SK-N-SH treated with all-trans-retinoic acid at 6 μM for 48 hours (cell line): Measurements from ENCODE around the gene CHST13.

Experiments used
- ATAC-seq: fragments of 200-7000 bp; cut with Tn5 transposase; 3 replicates; pipeline ENCODE4 v1.9.1; 2020; ENCODE audit warnings: mild to moderate bottlenecking, moderate library complexity
- ARNTL ChIP-seq: fragments of 450-650 bp; formaldehyde crosslinking; IDR thresholded peaks from 2 replicates; pipeline ENCODE4 v1.5.0; 2020; ENCODE audit warnings: low read depth, mild to moderate bottlenecking, moderate library complexity, borderline replicate concordance
- BACH2 ChIP-seq: fragments of 250-450 bp; sonication (Bioruptor Pico); IDR thresholded peaks from 2 replicates; pipeline ENCODE4 v1.9.0; 2021; ENCODE audit warnings: mild to moderate bottlenecking, borderline replicate concordance
- CREB5 ChIP-seq: fragments of 250-450 bp; sonication (Bioruptor Pico); IDR thresholded peaks from 2 replicates; pipeline ENCODE4 v1.5.1; 2020; ENCODE audit warnings: low read depth, mild to moderate bottlenecking, moderate library complexity
- CSDC2 ChIP-seq: fragments of 250-450 bp; sonication (Bioruptor Pico); IDR thresholded peaks from 2 replicates; pipeline ENCODE4 v1.5.0; 2020; ENCODE audit warnings: mild to moderate bottlenecking, moderate library complexity
- GLIS3 ChIP-seq: fragments of 250-450 bp; sonication (Bioruptor Pico); IDR thresholded peaks from 2 replicates; pipeline ENCODE4 v1.5.0; 2020; ENCODE audit warnings: mild to moderate bottlenecking, moderate library complexity
- ISL1 ChIP-seq: fragments of 250-450 bp; sonication (Bioruptor Pico); IDR thresholded peaks from 2 replicates; pipeline ENCODE4 v2.1.2; 2022; ENCODE audit warnings: mild to moderate bottlenecking, moderate library complexity
- OSR1 ChIP-seq: fragments of 250-450 bp; sonication (Bioruptor Pico); IDR thresholded peaks from 2 replicates; pipeline ENCODE4 v1.8.0; 2022; ENCODE audit warnings: moderate library complexity, mild to moderate bottlenecking, inconsistent platforms
- PATZ1 ChIP-seq: fragments of 250-450 bp; sonication (Bioruptor Pico); IDR thresholded peaks from 2 replicates; pipeline ENCODE4 v1.8.0; 2020; ENCODE audit warnings: mild to moderate bottlenecking, moderate library complexity, borderline replicate concordance
- POU6F1 ChIP-seq: fragments of 250-450 bp; sonication (Bioruptor Pico); IDR thresholded peaks from 2 replicates; pipeline ENCODE4 v1.8.0; 2021; ENCODE audit warnings: low read depth, mild to moderate bottlenecking, moderate library complexity, borderline replicate concordance
- RARB ChIP-seq: fragments of 250-450 bp; sonication (Bioruptor Pico); IDR thresholded peaks from 2 replicates; pipeline ENCODE4 v1.8.0; 2021; ENCODE audit warnings: mild to moderate bottlenecking, moderate library complexity
- SNAI2 ChIP-seq: fragments of 250-450 bp; sonication (Bioruptor Pico); IDR thresholded peaks from 2 replicates; pipeline ENCODE4 v1.5.0; 2020; ENCODE audit warnings: mild to moderate bottlenecking, moderate library complexity
- TCF4 ChIP-seq: fragments of 250-450 bp; sonication (Bioruptor Pico); IDR thresholded peaks from 2 replicates; pipeline ENCODE4 v1.8.0; 2021; ENCODE audit warnings: mild to moderate bottlenecking, moderate library complexity, borderline replicate concordance
- TOX ChIP-seq: fragments of 250-450 bp; sonication (Bioruptor Pico); IDR thresholded peaks from 2 replicates; pipeline ENCODE4 v1.8.0; 2021; ENCODE audit warnings: mild to moderate bottlenecking, moderate library complexity, borderline replicate concordance
- ZC3H10 ChIP-seq: fragments of 250-450 bp; sonication (Bioruptor Pico); IDR thresholded peaks from 2 replicates; pipeline ENCODE4 v1.5.1; 2021; ENCODE audit warnings: mild to moderate bottlenecking, moderate library complexity
- ZFP3 ChIP-seq: fragments of 250-450 bp; sonication (Bioruptor Pico); IDR thresholded peaks from 2 replicates; pipeline ENCODE4 v1.5.0; 2020; ENCODE audit warnings: mild to moderate bottlenecking, moderate library complexity
- ZFP30 ChIP-seq: fragments of 450-650 bp; formaldehyde crosslinking; IDR thresholded peaks from 2 replicates; pipeline ENCODE4 v1.5.0; 2022; ENCODE audit warnings: mild to moderate bottlenecking, moderate library complexity
- ZNF565 ChIP-seq: fragments of 450-650 bp; formaldehyde crosslinking; conservative IDR thresholded peaks from 2 replicates; pipeline ENCODE4 v1.5.0; 2020; ENCODE audit warnings: low read depth, mild to moderate bottlenecking, moderate library complexity
- ZNF70 ChIP-seq: fragments of 450-650 bp; formaldehyde crosslinking; IDR thresholded peaks from 2 replicates; pipeline ENCODE4 v1.5.0; 2020; ENCODE audit warnings: mild to moderate bottlenecking, moderate library complexity
- ZNF8 ChIP-seq: fragments of 450-650 bp; formaldehyde crosslinking; IDR thresholded peaks from 2 replicates; pipeline ENCODE4 v1.5.0; 2020; ENCODE audit warnings: mild to moderate bottlenecking, moderate library complexity
- TF ChIP-seq, protein P1 (sequence below): fragments of 250-450 bp; sonication (Bioruptor Pico); IDR thresholded peaks from 2 replicates; pipeline ENCODE4 v1.5.1; 2021; ENCODE audit warnings: mild to moderate bottlenecking, moderate library complexity
- TF ChIP-seq, protein P2 (sequence below): fragments of 250-450 bp; sonication (Bioruptor Pico); IDR thresholded peaks from 2 replicates; pipeline ENCODE4 v1.5.0; 2020; ENCODE audit warnings: mild to moderate bottlenecking, moderate library complexity

CHST13 gene

GRCh38 chr3:126542340-126543241 is 18.6 kb downstream of the CHST13 start:
- TF ChIP-seq ZNF565 (CRISPR knock-in tag) (no peak), PATZ1 (CRISPR knock-in tag) (no peak), OSR1 (CRISPR knock-in tag) (no peak), TCF4 (CRISPR knock-in tag) (no peak), ARNTL (CRISPR knock-in tag) (no peak), CSDC2 (CRISPR knock-in tag) (no peak), ZC3H10 (no peak), ZNF8 (CRISPR knock-in tag) (no peak), ISL1 (CRISPR knock-in tag) (no peak)
- TF ChIP-seq, protein P1, sequence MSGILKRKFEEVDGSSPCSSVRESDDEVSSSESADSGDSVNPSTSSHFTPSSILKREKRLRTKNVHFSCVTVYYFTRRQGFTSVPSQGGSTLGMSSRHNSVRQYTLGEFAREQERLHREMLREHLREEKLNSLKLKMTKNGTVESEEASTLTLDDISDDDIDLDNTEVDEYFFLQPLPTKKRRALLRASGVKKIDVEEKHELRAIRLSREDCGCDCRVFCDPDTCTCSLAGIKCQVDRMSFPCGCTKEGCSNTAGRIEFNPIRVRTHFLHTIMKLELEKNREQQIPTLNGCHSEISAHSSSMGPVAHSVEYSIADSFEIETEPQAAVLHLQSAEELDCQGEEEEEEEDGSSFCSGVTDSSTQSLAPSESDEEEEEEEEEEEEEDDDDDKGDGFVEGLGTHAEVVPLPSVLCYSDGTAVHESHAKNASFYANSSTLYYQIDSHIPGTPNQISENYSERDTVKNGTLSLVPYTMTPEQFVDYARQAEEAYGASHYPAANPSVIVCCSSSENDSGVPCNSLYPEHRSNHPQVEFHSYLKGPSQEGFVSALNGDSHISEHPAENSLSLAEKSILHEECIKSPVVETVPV (CRISPR knock-in tag), result no peak
- ATAC-seq, result no peak

- no peak for ATAC-seq
- TF ChIP-seq RARB, result no peak
- TF ChIP-seq TOX (CRISPR knock-in tag), result no peak
- TF ChIP-seq OSR1 (CRISPR knock-in tag), result no peak
Observed at GRCh38 chr3:126543457-126544061, 19.6 kb downstream of the CHST13 start.

GRCh38 chr3:126544596-126545281 is 20.8 kb downstream of the CHST13 start:
- no peak for ATAC-seq
- TF ChIP-seq POU6F1 (no peak), SNAI2 (CRISPR knock-in tag) (no peak), PATZ1 (CRISPR knock-in tag) (no peak), ZNF8 (CRISPR knock-in tag) (no peak), ARNTL (CRISPR knock-in tag) (no peak), ZNF70 (CRISPR knock-in tag) (no peak), ZC3H10 (no peak), RARB (no peak), ZNF565 (CRISPR knock-in tag) (no peak), GLIS3 (CRISPR knock-in tag) (no peak), ZFP3 (no peak), TCF4 (CRISPR knock-in tag) (no peak), OSR1 (CRISPR knock-in tag) (no peak), CREB5 (no peak), TOX (CRISPR knock-in tag) (no peak), CSDC2 (CRISPR knock-in tag) (no peak), BACH2 (CRISPR knock-in tag) (no peak), ZFP30 (CRISPR knock-in tag) (no peak)
- TF ChIP-seq, protein P2, sequence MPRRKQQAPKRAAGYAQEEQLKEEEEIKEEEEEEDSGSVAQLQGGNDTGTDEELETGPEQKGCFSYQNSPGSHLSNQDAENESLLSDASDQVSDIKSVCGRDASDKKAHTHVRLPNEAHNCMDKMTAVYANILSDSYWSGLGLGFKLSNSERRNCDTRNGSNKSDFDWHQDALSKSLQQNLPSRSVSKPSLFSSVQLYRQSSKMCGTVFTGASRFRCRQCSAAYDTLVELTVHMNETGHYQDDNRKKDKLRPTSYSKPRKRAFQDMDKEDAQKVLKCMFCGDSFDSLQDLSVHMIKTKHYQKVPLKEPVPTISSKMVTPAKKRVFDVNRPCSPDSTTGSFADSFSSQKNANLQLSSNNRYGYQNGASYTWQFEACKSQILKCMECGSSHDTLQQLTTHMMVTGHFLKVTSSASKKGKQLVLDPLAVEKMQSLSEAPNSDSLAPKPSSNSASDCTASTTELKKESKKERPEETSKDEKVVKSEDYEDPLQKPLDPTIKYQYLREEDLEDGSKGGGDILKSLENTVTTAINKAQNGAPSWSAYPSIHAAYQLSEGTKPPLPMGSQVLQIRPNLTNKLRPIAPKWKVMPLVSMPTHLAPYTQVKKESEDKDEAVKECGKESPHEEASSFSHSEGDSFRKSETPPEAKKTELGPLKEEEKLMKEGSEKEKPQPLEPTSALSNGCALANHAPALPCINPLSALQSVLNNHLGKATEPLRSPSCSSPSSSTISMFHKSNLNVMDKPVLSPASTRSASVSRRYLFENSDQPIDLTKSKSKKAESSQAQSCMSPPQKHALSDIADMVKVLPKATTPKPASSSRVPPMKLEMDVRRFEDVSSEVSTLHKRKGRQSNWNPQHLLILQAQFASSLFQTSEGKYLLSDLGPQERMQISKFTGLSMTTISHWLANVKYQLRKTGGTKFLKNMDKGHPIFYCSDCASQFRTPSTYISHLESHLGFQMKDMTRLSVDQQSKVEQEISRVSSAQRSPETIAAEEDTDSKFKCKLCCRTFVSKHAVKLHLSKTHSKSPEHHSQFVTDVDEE (CRISPR knock-in tag), result no peak
- TF ChIP-seq, protein P1 (CRISPR knock-in tag), result no peak
